Stomach (tissue), 4 donors: ENCODE data around the gene DPF3.

ENCODE experiments used
- EP300 ChIP-seq: sonication (generic); formaldehyde crosslinking; IDR thresholded peaks from one replicate; pipeline ENCODE4 v1.6.1; 2017; ENCODE audit warnings: antibody characterized with exemption
- TF ChIP-seq, protein P1 (sequence below), 7 experiments: fragments of 450-650 bp in 4 of 7; fragments of 200-600 bp in 3 of 7; sonication (generic) in 3 of 7; IDR thresholded peaks; one replicate each; pipeline ENCODE4 v1.5.1; 2016 to 2019; ENCODE audit warnings: antibody characterized with exemption in 7 of 7, control low read depth in 2 of 7, mild to moderate bottlenecking in 1 of 7

DNA sequence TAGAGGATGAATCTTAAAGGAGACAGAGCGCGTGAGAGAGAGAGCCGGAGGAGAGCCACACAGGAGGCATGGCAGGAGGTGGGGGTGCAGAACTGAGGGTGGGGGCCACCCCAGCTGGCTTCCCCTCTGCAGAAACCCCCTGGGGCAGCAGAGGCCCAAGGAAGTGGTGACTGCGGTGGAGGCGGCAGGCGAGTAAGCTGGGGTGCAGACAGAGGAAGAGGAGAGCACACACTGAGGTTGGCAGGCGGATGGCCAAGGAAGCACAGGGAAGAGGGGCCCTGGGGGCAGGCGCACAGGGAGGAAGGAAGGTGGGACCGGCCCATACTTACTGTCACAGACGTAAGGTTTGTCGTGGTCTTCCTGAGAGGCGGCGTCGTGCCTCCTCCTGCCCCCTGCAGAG lies 179.8 kb downstream of the DPF3 start:
- TF ChIP-seq, protein P1, sequence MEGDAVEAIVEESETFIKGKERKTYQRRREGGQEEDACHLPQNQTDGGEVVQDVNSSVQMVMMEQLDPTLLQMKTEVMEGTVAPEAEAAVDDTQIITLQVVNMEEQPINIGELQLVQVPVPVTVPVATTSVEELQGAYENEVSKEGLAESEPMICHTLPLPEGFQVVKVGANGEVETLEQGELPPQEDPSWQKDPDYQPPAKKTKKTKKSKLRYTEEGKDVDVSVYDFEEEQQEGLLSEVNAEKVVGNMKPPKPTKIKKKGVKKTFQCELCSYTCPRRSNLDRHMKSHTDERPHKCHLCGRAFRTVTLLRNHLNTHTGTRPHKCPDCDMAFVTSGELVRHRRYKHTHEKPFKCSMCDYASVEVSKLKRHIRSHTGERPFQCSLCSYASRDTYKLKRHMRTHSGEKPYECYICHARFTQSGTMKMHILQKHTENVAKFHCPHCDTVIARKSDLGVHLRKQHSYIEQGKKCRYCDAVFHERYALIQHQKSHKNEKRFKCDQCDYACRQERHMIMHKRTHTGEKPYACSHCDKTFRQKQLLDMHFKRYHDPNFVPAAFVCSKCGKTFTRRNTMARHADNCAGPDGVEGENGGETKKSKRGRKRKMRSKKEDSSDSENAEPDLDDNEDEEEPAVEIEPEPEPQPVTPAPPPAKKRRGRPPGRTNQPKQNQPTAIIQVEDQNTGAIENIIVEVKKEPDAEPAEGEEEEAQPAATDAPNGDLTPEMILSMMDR (IDR thresholded peaks at IDR 0.05) = no peak
- no peak for TF ChIP-seq EP300
